Sigmoid colon (tissue), 4 donors: ENCODE measurements around the gene RUNX2.

Source experiments
- CTCF ChIP-seq, 4 experiments: fragments of 450-650 bp in 3 of 4; fragments of 200-600 bp in 1 of 4; IDR thresholded peaks; one replicate each; pipeline ENCODE4 v1.5.1; 2016 to 2019; ENCODE audit warnings: antibody characterized with exemption in 4 of 4, mild to moderate bottlenecking in 3 of 4, moderate library complexity in 2 of 4
- POLR2A ChIP-seq, 2 donors: fragments of 450-650 bp; IDR thresholded peaks; one replicate each; pipeline ENCODE4 v1.6.1; 2016; ENCODE audit warnings: antibody characterized with exemption in 2 of 2, mild to moderate bottlenecking in 2 of 2, moderate library complexity in 2 of 2
- POLR2AphosphoS5 ChIP-seq, 4 donors: sonication (generic); formaldehyde crosslinking; IDR thresholded peaks; one replicate each; pipeline ENCODE4 v1.6.1; 2017; ENCODE audit warnings: antibody characterized with exemption in 4 of 4

- TF ChIP-seq POLR2A (IDR thresholded peaks at IDR 0.05) (no peak), CTCF (IDR thresholded peaks at IDR 0.05) (no peak), POLR2AphosphoS5 (IDR thresholded peaks at IDR 0.05) (no peak)
Observed at GRCh38 chr6:45569210-45569945, 241.2 kb downstream of the RUNX2 start.
